ENCODE results near the gene CDKN1C. TPM values are rescaled to one million over a fixed set of nuclear protein-coding genes. Genes with fewer than 3 reads are reported as not detected.

Gene CDKN1C
- total and polyA plus RNA-seq, 2 of the 8 experiments (the other 6 are each of a cell fraction or from before 2014, with no cell fraction given): 12.8 to 14.1 TPM

- no peak overlapping the region; the same call in 1 of the 2 replicates for H4K8ac ChIP-seq (ENCODE audit: extremely low read depth, insufficient read depth, low read length)
- DNase-seq (ENCODE audit: low read depth in 1 of 2, low spot score in 2 of 2) (no peak), FAIRE-seq (no peak)
- no peak overlapping the region for H2BK120ac ChIP-seq (replicated peaks; ENCODE audit: low read depth, low read length)
- ChIA-PET CTCF (ENCODE audit: partially characterized antibody) (interaction anchor here (0.5 to 2.1 kb wide), 5 partner anchors 21 to 504 kb away, joined by 3 to 9 read pairs (median 3); no protein-coding TSS in a partner anchor), POLR2A (ENCODE audit: partially characterized antibody) (interaction anchor here (1.3 kb wide), 1 partner anchor 33 kb away, joined by 4 read pairs; no protein-coding TSS in a partner anchor)
- H2BK12ac ChIP-seq (ENCODE audit: low read depth, low read length): no peak overlapping the region
- 97% methylated on average over 8 of the region's 10 CpGs; no CpG with 5 or more reads in 1 of the 2 experiments for whole genome bisulfite sequencing, 2 experiments (ENCODE audit: extremely low coverage in 1 of 2, insufficient coverage in 1 of 2, insufficient read length in 1 of 2, insufficient replicate concordance in 2 of 2, low coverage in 1 of 2, low lambda C conversion rate in 2 of 2, missing lambda C conversion rate in 1 of 2)
- H3K56ac ChIP-seq (replicated peaks; ENCODE audit: insufficient read length, low read depth, low read length): no peak overlapping the region
- peaks cover 4 to 9% of the 10 kb centered on the region in 2 experiments for H4K20me1 ChIP-seq (replicated peaks in 1 of 2; ENCODE audit: control insufficient read depth in 1 of 2, insufficient read depth in 2 of 2, low read length in 2 of 2)
- no peaks in the 10 kb centered on the region for H3K36me3 ChIP-seq (ENCODE audit: control insufficient read depth in 2 of 4, insufficient read depth in 4 of 4, low read length in 3 of 4)
- H3K4me3 ChIP-seq (ENCODE audit: extremely low read depth in 1 of 4, insufficient read depth in 2 of 4, low read depth in 3 of 4, low read length in 4 of 4): no peak overlapping the region
- no peak overlapping the region for H2BK5ac ChIP-seq (ENCODE audit: low read depth, low read length)
- H3K23me2 ChIP-seq (ENCODE audit: low read depth, low read length): peaks cover 8% of the 10 kb centered on the region; the same call in 1 of the 2 replicates
- no peak overlapping the region for H2BK20ac ChIP-seq (ENCODE audit: low read length)
- H4K5ac ChIP-seq (ENCODE audit: insufficient read length, low read depth, low read length): no peak overlapping the region
- no peak overlapping the region for H3K27ac ChIP-seq (ENCODE audit: low read depth, low read length)
- no peak overlapping the region for H3K14ac ChIP-seq (ENCODE audit: insufficient read length)
- no peak overlapping the region for H3K9ac ChIP-seq (replicated peaks in 1 of 4; ENCODE audit: extremely low read depth in 1 of 4, low read depth in 3 of 4, low read length in 3 of 4)
- H2BK15ac ChIP-seq (ENCODE audit: low read length): no peak overlapping the region
- no peak overlapping the region for H2AFZ ChIP-seq (ENCODE audit: low read length)
- peaks cover 0 to 7% (median 2%) of the 10 kb centered on the region in 4 experiments; a peak in 3 of 7 replicates for H3K4me1 ChIP-seq (replicated peaks in 1 of 4; ENCODE audit: control insufficient read depth in 3 of 4, insufficient read depth in 4 of 4, low read length in 3 of 4)
- no peaks in the 10 kb centered on the region for H3K79me1 ChIP-seq (ENCODE audit: low read depth, low read length)
- H3K4ac ChIP-seq (replicated peaks; ENCODE audit: insufficient read length, low read depth, low read length): no peak overlapping the region
- H3K18ac ChIP-seq (ENCODE audit: extremely low read depth, low read length): no peak overlapping the region
- no peak overlapping the region for H4K91ac ChIP-seq (replicated peaks; ENCODE audit: insufficient read length, low read length)
- no peak overlapping the region for H3K23ac ChIP-seq (ENCODE audit: insufficient read length)
- no peaks in the 10 kb centered on the region for H3K9me3 ChIP-seq (ENCODE audit: insufficient read depth in 2 of 2, low read depth in 1 of 2, low read length in 1 of 2)
- H2AK5ac ChIP-seq (ENCODE audit: low read depth, low read length): no peak overlapping the region
- H3K79me2 ChIP-seq (ENCODE audit: control insufficient read depth in 1 of 2, insufficient read depth in 2 of 2, low read length in 2 of 2): no peaks in the 10 kb centered on the region
- H3K27me3 ChIP-seq (replicated peaks in 1 of 4; ENCODE audit: control insufficient read depth in 3 of 4, extremely low read depth in 1 of 4, insufficient read depth in 3 of 4, low read length in 3 of 4): peaks cover 21 to 35% (median 29%) of the 10 kb centered on the region in 4 experiments
- no peak overlapping the region for H3K4me2 ChIP-seq (ENCODE audit: insufficient read depth in 1 of 2, low read depth in 2 of 2, low read length in 2 of 2)
- TF ChIP-seq TBP (IDR thresholded peaks at IDR 0.05; ENCODE audit: low read depth, low read length): no peak
- TF ChIP-seq ASH2L (IDR thresholded peaks at IDR 0.05; ENCODE audit: low read length): no peak
- no peak for TF ChIP-seq GABPA (IDR thresholded peaks at IDR 0.05; ENCODE audit: borderline replicate concordance, insufficient read depth, low read length)
- no peak for TF ChIP-seq CBX8 (IDR thresholded peaks at IDR 0.05; ENCODE audit: borderline replicate concordance, low read depth, low read length)
- TF ChIP-seq ATF3 (IDR thresholded peaks at IDR 0.05; ENCODE audit: insufficient read depth, low read depth, low read length): no peak
Measured at GRCh38 chr11:2924381-2924780, 38.8 kb upstream of the CDKN1C start.

Data from H1 (cell line).